ENCODE measurements around the gene RIMS3.
A peak's percentile ranks its signal among the peaks of the same experiment; 100 is the strongest.

The RIMS3 gene

GRCh38 chr1:40691538-40692428 lies 26.3 kb upstream of the RIMS3 start, which contains the start of gene NFYC:
TSS of gene NFYC (plus strand) at chr1:40691704. CDS start at chr1:40738844, 47,140 bp downstream.
- H3K4me3 ChIP-seq (ENCODE audit: low read depth, low read length): peak within 1 kb of the TSS; percentile 72

GRCh38 chr1:40690771-40691537 lies 25.5 kb upstream of the RIMS3 start:
- H3K4me3 ChIP-seq (ENCODE audit: low read depth, low read length): peak overlapping the region; percentile 72

GRCh38 chr1:40689737-40690136 lies 24.3 kb upstream of the RIMS3 start:
- H3K4me3 ChIP-seq (ENCODE audit: low read depth, low read length): no peak overlapping the region

GRCh38 chr1:40687661-40688060 lies 22.2 kb upstream of the RIMS3 start:
- H3K4me3 ChIP-seq (ENCODE audit: low read depth, low read length): no peak overlapping the region

- no peak overlapping the region for H3K4me3 ChIP-seq (ENCODE audit: low read depth, low read length)
These were observed 21.6 kb upstream of the RIMS3 start for GRCh38 chr1:40687059-40687458.

- no peak overlapping the region for H3K4me3 ChIP-seq (ENCODE audit: low read depth, low read length)
These were observed 19.2 kb upstream of the RIMS3 start for GRCh38 chr1:40684669-40685068.

GRCh38 chr1:40679165-40679953 lies 13.9 kb upstream of the RIMS3 start:
- H3K4me3 ChIP-seq (ENCODE audit: low read depth, low read length): no peak overlapping the region

GRCh38 chr1:40676501-40676900 lies 11.0 kb upstream of the RIMS3 start:
- H3K4me3 ChIP-seq (ENCODE audit: low read depth, low read length): no peak overlapping the region

- H3K4me3 ChIP-seq (ENCODE audit: low read depth, low read length): no peak overlapping the region
These were observed 8.0 kb upstream of the RIMS3 start for GRCh38 chr1:40673452-40673851.

GRCh38 chr1:40668769-40669525 lies 3.5 kb upstream of the RIMS3 start:
- no peak overlapping the region for H3K4me3 ChIP-seq (ENCODE audit: low read depth, low read length)

GRCh38 chr1:40664791-40665190 lies 691 bp downstream of the RIMS3 start:
- H3K4me3 ChIP-seq (ENCODE audit: low read depth, low read length): peak overlapping the region; percentile 60

- no peak overlapping the region for H3K4me3 ChIP-seq (ENCODE audit: low read depth, low read length)
These were observed 1.3 kb downstream of the RIMS3 start for GRCh38 chr1:40664167-40664537.

GRCh38 chr1:40663324-40664166 lies 1.9 kb downstream of the RIMS3 start:
- H3K4me3 ChIP-seq (ENCODE audit: low read depth, low read length): no peak overlapping the region

GRCh38 chr1:40662864-40663263 lies 2.6 kb downstream of the RIMS3 start:
- no peak overlapping the region for H3K4me3 ChIP-seq (ENCODE audit: low read depth, low read length)

- no peak overlapping the region for H3K4me3 ChIP-seq (ENCODE audit: low read depth, low read length)
These were observed 3.3 kb downstream of the RIMS3 start for GRCh38 chr1:40662151-40662550.

GRCh38 chr1:40661678-40662077 lies 3.8 kb downstream of the RIMS3 start:
- H3K4me3 ChIP-seq (ENCODE audit: low read depth, low read length): no peak overlapping the region

- no peak overlapping the region for H3K4me3 ChIP-seq (ENCODE audit: low read depth, low read length)
These were observed 5.9 kb downstream of the RIMS3 start for GRCh38 chr1:40659649-40659947.

- no peak overlapping the region for H3K4me3 ChIP-seq (ENCODE audit: low read depth, low read length)
These were observed 6.5 kb downstream of the RIMS3 start for GRCh38 chr1:40658751-40659648.

GRCh38 chr1:40657046-40657445 lies 8.4 kb downstream of the RIMS3 start:
- no peak overlapping the region for H3K4me3 ChIP-seq (ENCODE audit: low read depth, low read length)
